ENCODE measurements around the gene ONECUT2.

The ONECUT2 gene

GRCh38 chr18:57443247-57443646, 8.1 kb downstream of the ONECUT2 start:
- Histone ChIP-seq H3K4me1 (peaks cover 5% of the 10 kb centered on the region; the same call in 1 of the 2 replicates), H3K36me3 (no peaks in the 10 kb centered on the region; the same call in 1 of the 2 replicates), H3K4me3 (ENCODE audit: low read depth, low read length) (no peak overlapping the region), H3K9me3 (no peaks in the 10 kb centered on the region), H3K27me3 (no peaks in the 10 kb centered on the region)
- no peak for TF ChIP-seq CTCF (IDR thresholded peaks at IDR 0.05; ENCODE audit: low read depth, low read length)
- no peak for DNase-seq

- DNase-seq = no peak
- Histone ChIP-seq H3K27me3 (no peaks in the 10 kb centered on the region), H3K4me1 (peaks cover 5% of the 10 kb centered on the region; the same call in 1 of the 2 replicates), H3K9me3 (no peaks in the 10 kb centered on the region), H3K4me3 (ENCODE audit: low read depth, low read length) (no peak overlapping the region), H3K36me3 (no peaks in the 10 kb centered on the region; the same call in 1 of the 2 replicates)
- TF ChIP-seq CTCF (IDR thresholded peaks at IDR 0.05; ENCODE audit: low read depth, low read length) = no peak
These were observed 8.5 kb downstream of the ONECUT2 start for GRCh38 chr18:57443702-57444101.

- H3K4me3 ChIP-seq (ENCODE audit: low read depth, low read length) = no peak overlapping the region
- no peaks in the 10 kb centered on the region for H3K9me3 ChIP-seq
- DNase-seq = no peak
- TF ChIP-seq CTCF (IDR thresholded peaks at IDR 0.05; ENCODE audit: low read depth, low read length) = no peak
- no peaks in the 10 kb centered on the region for H3K27me3 ChIP-seq
- H3K4me1 ChIP-seq = peaks cover 5% of the 10 kb centered on the region; the same call in 1 of the 2 replicates
- no peaks in the 10 kb centered on the region; the same call in 1 of the 2 replicates for H3K36me3 ChIP-seq
These were observed 9.2 kb downstream of the ONECUT2 start for GRCh38 chr18:57444301-57444759.

GRCh38 chr18:57445488-57446319, 10.5 kb downstream of the ONECUT2 start:
- no peak for DNase-seq
- no peaks in the 10 kb centered on the region for H3K27me3 ChIP-seq
- peaks cover 5% of the 10 kb centered on the region; the same call in 1 of the 2 replicates for H3K4me1 ChIP-seq
- H3K4me3 ChIP-seq (ENCODE audit: low read depth, low read length) = no peak overlapping the region
- no peaks in the 10 kb centered on the region for H3K36me3 ChIP-seq
- no peaks in the 10 kb centered on the region for H3K9me3 ChIP-seq
- TF ChIP-seq CTCF (IDR thresholded peaks at IDR 0.05; ENCODE audit: low read depth, low read length) = no peak

GRCh38 chr18:57446322-57446721, 11.1 kb downstream of the ONECUT2 start:
- Histone ChIP-seq H3K4me3 (ENCODE audit: low read depth, low read length) (no peak overlapping the region), H3K36me3 (no peaks in the 10 kb centered on the region), H3K4me1 (peaks cover 5% of the 10 kb centered on the region; the same call in 1 of the 2 replicates), H3K27me3 (no peaks in the 10 kb centered on the region), H3K9me3 (no peaks in the 10 kb centered on the region)
- DNase-seq = peak; percentile 54
- TF ChIP-seq CTCF (IDR thresholded peaks at IDR 0.05; ENCODE audit: low read depth, low read length) = peak; percentile 72

GRCh38 chr18:57447154-57447621, 12.0 kb downstream of the ONECUT2 start:
- Histone ChIP-seq H3K9me3 (no peaks in the 10 kb centered on the region), H3K4me1 (peaks cover 5% of the 10 kb centered on the region; the same call in 1 of the 2 replicates), H3K4me3 (ENCODE audit: low read depth, low read length) (no peak overlapping the region), H3K36me3 (no peaks in the 10 kb centered on the region), H3K27me3 (no peaks in the 10 kb centered on the region)
- 0 out of 2 replicates have a peak, but pooled peaks have one; percentile 5 for TF ChIP-seq CTCF (IDR thresholded peaks at IDR 0.05; ENCODE audit: low read depth, low read length)
- DNase-seq = no peak

Data from BE2C (cell line).